Measurements from ENCODE around the gene ZBTB21.

ZBTB21 gene

DNA sequence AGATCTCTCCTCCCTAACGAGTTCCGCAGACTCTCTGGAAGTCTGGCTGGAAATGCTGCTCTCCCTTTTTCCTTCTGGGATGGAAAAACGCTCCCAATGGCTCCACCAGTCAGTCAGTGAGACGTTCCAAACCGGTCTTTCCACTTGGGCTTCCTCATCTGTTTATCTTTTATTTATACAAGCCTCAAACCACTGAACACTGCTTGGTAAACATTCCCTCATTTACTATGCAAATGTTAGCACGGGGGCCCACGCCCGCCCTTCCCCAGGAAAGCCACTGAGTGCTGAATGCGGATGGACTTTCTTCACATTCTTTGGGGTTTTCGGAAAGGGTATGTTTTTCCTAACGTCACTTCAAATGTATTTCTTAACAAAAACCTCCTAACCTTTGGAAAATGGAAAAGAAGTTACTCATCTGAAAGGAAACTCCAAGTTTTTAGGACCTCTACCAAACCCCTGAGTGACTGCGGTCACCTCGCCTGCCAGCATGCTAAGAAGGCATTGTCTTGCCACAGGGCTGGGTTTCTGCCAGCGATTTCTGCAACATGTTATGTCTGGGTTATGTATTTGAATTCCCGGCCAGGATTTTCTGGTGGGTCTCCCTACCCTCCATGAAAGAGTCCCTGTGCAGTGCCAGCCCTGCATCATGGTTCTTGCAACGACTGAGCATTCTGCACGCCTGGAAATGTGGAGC, 47.0 kb upstream of the ZBTB21 start:
- Mint-ChIP-seq H3K9me3 (peaks cover 31% of the 10 kb centered on the region), H3K27me3 (ENCODE audit: low read depth, poor library complexity) (peaks cover 48% of the 10 kb centered on the region), H3K36me3 (ENCODE audit: low read depth) (no peaks in the 10 kb centered on the region), H3K4me1 (peaks cover 38% of the 10 kb centered on the region), H3K4me3 (no peak overlapping the region), H3K27ac (no peak overlapping the region)
- DNase-seq: no peak
- TF ChIP-seq, protein P1, sequence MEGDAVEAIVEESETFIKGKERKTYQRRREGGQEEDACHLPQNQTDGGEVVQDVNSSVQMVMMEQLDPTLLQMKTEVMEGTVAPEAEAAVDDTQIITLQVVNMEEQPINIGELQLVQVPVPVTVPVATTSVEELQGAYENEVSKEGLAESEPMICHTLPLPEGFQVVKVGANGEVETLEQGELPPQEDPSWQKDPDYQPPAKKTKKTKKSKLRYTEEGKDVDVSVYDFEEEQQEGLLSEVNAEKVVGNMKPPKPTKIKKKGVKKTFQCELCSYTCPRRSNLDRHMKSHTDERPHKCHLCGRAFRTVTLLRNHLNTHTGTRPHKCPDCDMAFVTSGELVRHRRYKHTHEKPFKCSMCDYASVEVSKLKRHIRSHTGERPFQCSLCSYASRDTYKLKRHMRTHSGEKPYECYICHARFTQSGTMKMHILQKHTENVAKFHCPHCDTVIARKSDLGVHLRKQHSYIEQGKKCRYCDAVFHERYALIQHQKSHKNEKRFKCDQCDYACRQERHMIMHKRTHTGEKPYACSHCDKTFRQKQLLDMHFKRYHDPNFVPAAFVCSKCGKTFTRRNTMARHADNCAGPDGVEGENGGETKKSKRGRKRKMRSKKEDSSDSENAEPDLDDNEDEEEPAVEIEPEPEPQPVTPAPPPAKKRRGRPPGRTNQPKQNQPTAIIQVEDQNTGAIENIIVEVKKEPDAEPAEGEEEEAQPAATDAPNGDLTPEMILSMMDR (IDR thresholded peaks at IDR 0.05): no peak

DNA sequence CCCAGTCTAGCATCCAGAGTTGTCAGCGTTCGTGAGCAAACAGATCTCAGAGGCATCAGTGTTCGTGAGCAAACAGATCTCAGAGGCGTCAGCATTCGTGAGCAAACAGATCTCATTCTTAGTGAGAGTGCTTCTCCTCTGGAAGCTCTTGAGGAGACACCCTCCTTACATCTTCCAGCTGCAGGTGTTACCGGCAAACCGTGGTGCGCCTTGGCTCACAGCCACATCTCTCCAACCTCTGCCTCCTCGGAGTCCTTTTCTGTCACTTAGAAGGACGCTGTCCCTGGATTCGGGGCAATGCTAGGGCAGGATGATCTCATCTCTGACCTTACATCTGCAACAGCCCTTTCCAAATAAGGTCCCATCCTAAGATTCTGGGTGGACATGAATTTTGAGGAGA, 46.3 kb upstream of the ZBTB21 start:
- Mint-ChIP-seq H3K36me3 (ENCODE audit: low read depth) (no peaks in the 10 kb centered on the region), H3K27ac (no peak overlapping the region), H3K27me3 (ENCODE audit: low read depth, poor library complexity) (peaks cover 42% of the 10 kb centered on the region), H3K4me3 (no peak overlapping the region), H3K4me1 (peaks cover 32% of the 10 kb centered on the region), H3K9me3 (peaks cover 31% of the 10 kb centered on the region)
- no peak for DNase-seq
- TF ChIP-seq, protein P1 (IDR thresholded peaks at IDR 0.05): no peak

DNA sequence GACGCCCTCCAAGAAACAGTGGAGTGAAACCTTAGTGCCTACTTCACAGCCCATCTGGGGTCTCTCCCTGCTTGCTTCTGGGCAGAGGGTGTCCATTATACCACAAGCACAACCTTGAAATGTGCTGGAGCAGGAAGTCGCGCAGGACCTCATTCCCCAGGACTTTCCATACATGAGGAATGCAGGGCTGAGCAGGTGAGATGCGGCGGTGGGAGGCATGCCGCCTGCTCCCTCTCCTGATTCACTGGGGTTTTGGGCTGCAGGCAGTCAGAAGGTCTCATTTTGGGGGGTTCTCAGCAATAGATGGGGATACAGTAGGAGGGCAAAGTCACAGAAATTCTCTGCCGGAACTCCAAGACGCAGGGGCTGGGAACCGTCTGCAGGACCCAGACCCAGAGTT, 45.3 kb upstream of the ZBTB21 start:
- Mint-ChIP-seq H3K27me3 (ENCODE audit: low read depth, poor library complexity) (peaks cover 38% of the 10 kb centered on the region), H3K36me3 (ENCODE audit: low read depth) (no peaks in the 10 kb centered on the region), H3K27ac (no peak overlapping the region), H3K4me3 (no peak overlapping the region), H3K4me1 (peaks cover 24% of the 10 kb centered on the region), H3K9me3 (peaks cover 31% of the 10 kb centered on the region)
- TF ChIP-seq, protein P1 (IDR thresholded peaks at IDR 0.05): no peak
- no peak for DNase-seq

DNA sequence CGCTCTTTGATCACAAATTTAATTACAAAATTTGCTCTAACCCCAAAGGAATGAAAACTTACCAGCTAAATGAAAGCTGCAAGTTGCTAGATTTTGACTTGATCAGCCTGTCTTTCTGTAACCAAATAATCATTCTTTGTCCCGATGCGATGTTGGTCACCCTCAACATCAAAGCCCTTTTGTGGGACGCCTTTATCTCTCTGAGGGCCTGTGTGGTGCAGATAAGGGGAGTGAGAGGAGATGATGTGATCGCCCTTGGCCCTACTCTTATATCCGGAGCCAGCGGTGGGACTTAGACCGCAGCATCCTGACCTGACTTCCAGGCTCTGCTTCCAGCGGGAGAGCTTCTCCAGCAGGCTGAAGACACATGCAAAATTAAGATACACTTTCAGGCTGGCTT, 41.6 kb upstream of the ZBTB21 start:
- TF ChIP-seq, protein P1 (IDR thresholded peaks at IDR 0.05): no peak
- H3K4me3 Mint-ChIP-seq: no peak overlapping the region
- H3K9me3 Mint-ChIP-seq: peaks cover 29% of the 10 kb centered on the region
- no peaks in the 10 kb centered on the region for H3K36me3 Mint-ChIP-seq (ENCODE audit: low read depth)
- no peak for DNase-seq
- H3K27ac Mint-ChIP-seq: no peak overlapping the region
- peaks cover 10% of the 10 kb centered on the region for H3K4me1 Mint-ChIP-seq
- H3K27me3 Mint-ChIP-seq (ENCODE audit: low read depth, poor library complexity): peaks cover 35% of the 10 kb centered on the region

DNA sequence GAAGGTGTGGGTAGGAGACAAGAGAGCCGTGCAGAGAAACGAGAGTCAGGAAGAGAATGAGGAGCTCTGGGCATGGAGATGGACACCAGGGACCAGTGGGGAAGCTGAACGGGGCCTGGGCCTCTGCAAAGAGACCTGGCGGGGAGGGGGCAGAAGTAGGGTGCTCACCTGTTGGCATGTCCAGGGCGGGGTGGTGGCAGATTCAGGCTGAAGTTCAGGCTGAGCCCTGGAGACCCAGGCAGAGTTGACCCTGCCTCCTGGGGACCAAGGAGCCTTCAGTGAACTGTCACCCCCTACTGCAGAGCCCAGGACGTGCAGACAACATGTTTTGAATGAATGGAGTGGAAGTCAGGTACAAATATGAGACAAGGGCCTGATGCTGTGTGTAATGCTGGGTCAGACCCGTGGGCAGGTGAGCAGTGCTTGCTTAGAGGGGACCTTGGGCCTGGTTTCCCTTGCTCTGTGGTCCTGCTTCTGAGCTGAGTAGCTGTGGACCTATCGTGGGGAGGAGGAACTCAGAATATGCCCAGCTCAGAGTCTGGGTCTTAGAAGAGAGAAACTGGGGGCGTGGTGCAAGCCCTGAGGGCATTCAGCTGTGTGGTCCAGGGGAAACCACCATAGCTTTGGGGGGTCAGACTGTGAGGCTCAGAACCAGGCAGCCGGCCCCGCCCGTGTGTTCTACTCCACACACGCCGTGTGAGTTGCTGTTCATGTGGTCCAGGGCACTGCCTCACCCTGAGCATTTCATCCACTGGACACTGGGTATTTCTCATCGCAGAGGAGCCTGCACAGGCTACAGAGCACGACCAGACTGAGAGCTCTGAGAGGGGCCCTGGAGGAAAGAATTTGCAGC, 39.6 kb upstream of the ZBTB21 start:
- H3K27ac Mint-ChIP-seq: no peak overlapping the region
- peaks cover 5% of the 10 kb centered on the region for H3K4me1 Mint-ChIP-seq
- TF ChIP-seq, protein P1 (IDR thresholded peaks at IDR 0.05): no peak
- no peaks in the 10 kb centered on the region for H3K36me3 Mint-ChIP-seq (ENCODE audit: low read depth)
- peaks cover 21% of the 10 kb centered on the region for H3K9me3 Mint-ChIP-seq
- H3K4me3 Mint-ChIP-seq: no peak overlapping the region
- H3K27me3 Mint-ChIP-seq (ENCODE audit: low read depth, poor library complexity): peaks cover 35% of the 10 kb centered on the region
- no peak for DNase-seq

Measured in nephron progenitor cell (in vitro differentiated cells).